ENCODE results near the gene UBXN6.

GRCh38 chr19:4452230-4452990 is 5.2 kb downstream of the UBXN6 start:
- TF ChIP-seq CTCF (IDR thresholded peaks at IDR 0.05) (no peak), POLR2A (IDR thresholded peaks at IDR 0.05) (no peak)

Data from heart left ventricle (tissue), 13 donors.